NB4 (cell line): Measurements from ENCODE around the gene GRM7.

Experiments
- CTCF ChIP-seq: IDR thresholded peaks from one replicate; pipeline ENCODE4 v1.5.1; 2012; ENCODE audit warnings: low read depth, low read length
- MYC ChIP-seq: IDR thresholded peaks from 2 replicates; pipeline ENCODE4 v1.6.1; 2011; ENCODE audit warnings: low read depth, low read length
- POLR2A ChIP-seq: IDR thresholded peaks from 2 replicates; pipeline ENCODE4 v1.6.1; 2011; ENCODE audit warnings: mild to moderate bottlenecking; ENCODE audit not compliant: insufficient read length; ENCODE audit errors: extremely low read depth

- TF ChIP-seq POLR2A: no peak
- TF ChIP-seq CTCF: no peak
- TF ChIP-seq MYC: no peak
Observed at GRCh38 chr3:7205535-7205934, 344.6 kb downstream of the GRM7 start.
